Measurements from ENCODE around the gene ASCL5.

GRCh38 chr1:201105688-201106087 lies 21.3 kb downstream of the ASCL5 start:
- TF ChIP-seq POLR2AphosphoS5 (IDR thresholded peaks at IDR 0.05; ENCODE audit: low read depth, low read length) (no peak), CTCF (IDR thresholded peaks at IDR 0.05) (no peak), TCF7L2 (IDR thresholded peaks at IDR 0.05; ENCODE audit: low read depth, low read length) (no peak), SIN3A (IDR thresholded peaks at IDR 0.05; ENCODE audit: borderline replicate concordance, insufficient read depth, low read depth, low read length) (no peak), REST (IDR thresholded peaks at IDR 0.05; ENCODE audit: insufficient read depth in 1 of 2, low read depth in 2 of 2, low read length in 1 of 2) (no peak)

All from Panc1 (cell line).